GM19372 (cell line): ENCODE measurements around the gene CTNND2.

Experiments
- ATAC-seq: cut with Tn5 transposase; IDR thresholded peaks from one replicate; pipeline ENCODE4 v1.9.1; 2021; ENCODE audit warnings: mild to moderate bottlenecking, low read depth, moderate library complexity; ENCODE audit not compliant: unreplicated experiment

Gene CTNND2

GRCh38 chr5:11411621-11412020, 492.6 kb downstream of the CTNND2 start:
- no peak for ATAC-seq

GRCh38 chr5:11407556-11408145, 496.6 kb downstream of the CTNND2 start:
- ATAC-seq, result no peak

GRCh38 chr5:11400316-11400715, 503.9 kb downstream of the CTNND2 start:
- ATAC-seq, result no peak

GRCh38 chr5:11398728-11399127, 505.5 kb downstream of the CTNND2 start:
- no peak for ATAC-seq

- ATAC-seq, result no peak
Observed at GRCh38 chr5:11397549-11397948, 506.7 kb downstream of the CTNND2 start.

- no peak for ATAC-seq
Observed at GRCh38 chr5:11396917-11397316, 507.3 kb downstream of the CTNND2 start.

GRCh38 chr5:11394933-11395332, 509.3 kb downstream of the CTNND2 start:
- no peak for ATAC-seq

- ATAC-seq, result no peak
Observed at GRCh38 chr5:11390291-11390767, 513.9 kb downstream of the CTNND2 start.

- no peak for ATAC-seq
Observed at GRCh38 chr5:11387382-11387781, 516.9 kb downstream of the CTNND2 start.

GRCh38 chr5:11386398-11386797, 517.8 kb downstream of the CTNND2 start:
- no peak for ATAC-seq

- ATAC-seq, result no peak
Observed at GRCh38 chr5:11385901-11386293, 518.3 kb downstream of the CTNND2 start.

- ATAC-seq, result no peak
Observed at GRCh38 chr5:11385251-11385900, 518.9 kb downstream of the CTNND2 start.

GRCh38 chr5:11384441-11385250, 519.6 kb downstream of the CTNND2 start:
- ATAC-seq, result no peak

- no peak for ATAC-seq
Observed at GRCh38 chr5:11383506-11384095, 520.6 kb downstream of the CTNND2 start.

- ATAC-seq, result no peak
Observed at GRCh38 chr5:11378461-11378860, 525.8 kb downstream of the CTNND2 start.

GRCh38 chr5:11377896-11378295, 526.4 kb downstream of the CTNND2 start:
- ATAC-seq, result no peak

GRCh38 chr5:11372191-11372590, 532.1 kb downstream of the CTNND2 start:
- no peak for ATAC-seq

- ATAC-seq, result no peak
Observed at GRCh38 chr5:11371021-11371420, 533.2 kb downstream of the CTNND2 start.

GRCh38 chr5:11364531-11364930, 539.7 kb downstream of the CTNND2 start:
- no peak for ATAC-seq

- ATAC-seq, result no peak
Observed at GRCh38 chr5:11363631-11364178, 540.5 kb downstream of the CTNND2 start.

GRCh38 chr5:11361768-11362167, 542.5 kb downstream of the CTNND2 start:
- no peak for ATAC-seq
